GM21737 (cell line): ENCODE measurements around the gene RAD54L.

Source experiments
- ATAC-seq: cut with Tn5 transposase; IDR thresholded peaks from one replicate; pipeline ENCODE4 v1.9.1; 2021; ENCODE audit warnings: mild to moderate bottlenecking, moderate library complexity; ENCODE audit not compliant: unreplicated experiment

RAD54L gene

DNA sequence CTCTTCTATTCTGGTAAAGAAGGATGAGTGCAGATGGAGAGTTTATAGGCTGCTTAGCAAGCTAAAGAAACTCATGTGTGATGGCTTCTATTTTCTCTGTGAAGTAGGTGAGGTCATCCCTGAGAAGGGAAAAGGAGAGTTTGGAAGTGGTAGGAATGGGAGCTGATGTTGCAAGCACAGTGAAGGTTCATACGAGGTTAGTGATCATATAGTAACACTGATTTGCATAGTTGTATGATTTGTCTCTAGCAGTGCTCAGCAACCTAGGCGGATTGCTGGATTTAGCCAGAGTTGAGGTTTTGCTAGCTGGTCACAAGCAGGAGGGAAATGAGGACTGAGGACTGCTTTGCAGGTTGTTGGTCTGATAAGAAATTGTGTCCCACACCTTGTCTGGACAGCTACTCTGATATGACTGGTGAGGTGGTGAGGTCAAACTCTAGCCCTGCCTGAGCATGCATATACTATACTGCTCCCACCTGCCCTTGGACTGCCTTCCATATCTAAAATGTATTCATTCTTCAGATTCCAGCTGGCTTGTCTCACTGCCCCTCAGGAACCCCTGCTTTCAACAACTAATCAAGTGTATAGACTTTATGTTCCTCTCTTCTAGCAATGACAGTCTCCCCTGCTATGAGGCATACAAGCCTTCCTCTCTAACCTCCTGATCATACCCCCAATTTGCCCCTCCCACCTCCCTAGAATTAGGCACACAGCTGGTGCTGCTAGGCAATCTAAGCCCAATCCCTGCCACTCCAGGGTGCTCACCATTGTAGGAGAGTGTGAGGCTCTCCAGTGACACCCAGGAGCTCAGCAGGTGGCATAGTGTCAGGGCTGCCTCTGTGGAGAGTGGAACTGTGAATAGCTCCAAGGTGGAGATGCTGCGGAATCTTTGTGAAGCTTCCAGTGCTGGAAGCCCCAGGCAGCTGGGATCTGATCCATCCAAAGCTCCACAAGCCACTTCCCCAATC lies 37.3 kb downstream of the RAD54L start:
- no peak for ATAC-seq

DNA sequence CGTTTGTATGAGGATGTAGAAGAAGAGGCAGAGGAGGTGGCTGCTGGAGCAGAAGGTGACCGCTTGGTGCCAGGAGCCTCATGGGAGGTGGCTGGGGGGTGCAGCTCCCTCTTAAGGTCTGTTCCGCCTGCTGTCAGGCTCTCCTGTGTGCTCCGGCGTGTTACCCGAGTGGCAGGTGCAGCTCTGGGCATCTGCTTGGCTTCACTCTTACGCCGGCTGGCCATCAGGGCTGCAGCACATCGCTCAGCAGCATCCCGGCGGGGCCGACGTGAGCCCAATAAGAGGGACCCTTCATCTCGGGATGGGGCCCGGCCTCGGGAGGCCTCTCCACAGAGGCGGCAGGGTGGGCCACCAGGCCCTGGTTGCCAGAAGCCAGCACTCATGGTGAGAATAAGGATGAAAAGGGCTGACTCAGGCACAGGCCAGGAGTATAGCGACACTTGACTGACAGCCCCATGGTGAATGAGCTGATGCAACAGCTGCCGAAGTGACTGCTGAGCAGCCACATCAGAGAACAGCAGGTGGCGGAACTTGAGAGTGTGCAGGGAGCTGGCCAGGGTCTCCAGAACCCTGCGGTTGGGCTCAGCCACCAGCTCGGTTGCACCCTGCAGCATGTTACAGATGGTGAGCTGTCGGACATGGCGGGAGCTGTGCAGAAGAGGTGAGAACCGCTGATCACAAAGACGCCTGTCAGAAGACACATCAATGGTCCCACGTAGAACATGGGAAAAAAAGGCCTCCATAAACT lies 38.3 kb downstream of the RAD54L start:
- no peak for ATAC-seq

DNA sequence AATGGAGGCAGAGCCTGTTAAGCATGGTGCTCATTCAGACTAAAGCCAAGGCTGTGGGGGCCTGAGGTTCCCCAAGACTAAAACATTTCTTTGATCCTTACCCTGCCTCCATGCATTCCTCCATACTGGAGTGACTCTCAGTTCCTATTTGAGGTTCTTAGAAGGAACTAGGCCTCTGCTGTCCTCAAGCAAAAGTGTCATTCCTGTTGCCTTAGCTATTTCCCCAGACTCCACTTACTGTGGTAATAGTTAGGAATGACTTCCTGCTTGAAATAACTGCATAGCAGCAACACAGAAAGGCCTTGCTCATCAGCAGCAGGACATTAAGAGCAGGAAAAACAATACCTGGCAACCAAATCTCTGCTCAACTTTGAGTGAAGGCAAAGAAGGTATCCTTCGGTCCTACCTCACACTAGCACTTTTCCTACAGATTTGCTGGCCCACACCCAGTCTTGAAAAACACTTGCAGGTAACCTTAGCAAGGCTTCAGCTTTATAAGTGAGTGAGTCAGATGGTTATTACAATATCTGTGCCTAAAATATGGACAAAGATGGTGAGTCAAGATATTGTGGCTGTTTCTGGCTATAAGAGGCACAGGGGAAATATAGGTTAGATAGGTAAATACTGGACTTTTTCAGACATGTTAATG lies 41.0 kb downstream of the RAD54L start:
- no peak for ATAC-seq

DNA sequence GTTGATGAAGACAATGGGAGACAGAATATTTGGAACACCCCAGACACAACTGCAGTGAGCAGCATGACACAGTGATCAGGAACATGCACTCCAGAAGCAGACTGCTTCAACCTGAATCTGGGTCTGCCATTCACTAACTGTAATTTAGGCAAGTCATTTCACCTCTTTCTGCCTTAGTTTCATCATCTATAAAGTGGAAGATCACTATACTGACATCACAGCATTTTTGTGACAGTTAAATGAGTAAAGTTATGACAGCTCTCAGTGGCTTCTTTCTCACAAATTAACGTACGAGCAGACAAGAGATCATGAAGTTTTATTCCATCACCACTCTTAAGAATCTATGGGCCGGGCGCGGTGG lies 41.6 kb downstream of the RAD54L start:
- no peak for ATAC-seq

DNA sequence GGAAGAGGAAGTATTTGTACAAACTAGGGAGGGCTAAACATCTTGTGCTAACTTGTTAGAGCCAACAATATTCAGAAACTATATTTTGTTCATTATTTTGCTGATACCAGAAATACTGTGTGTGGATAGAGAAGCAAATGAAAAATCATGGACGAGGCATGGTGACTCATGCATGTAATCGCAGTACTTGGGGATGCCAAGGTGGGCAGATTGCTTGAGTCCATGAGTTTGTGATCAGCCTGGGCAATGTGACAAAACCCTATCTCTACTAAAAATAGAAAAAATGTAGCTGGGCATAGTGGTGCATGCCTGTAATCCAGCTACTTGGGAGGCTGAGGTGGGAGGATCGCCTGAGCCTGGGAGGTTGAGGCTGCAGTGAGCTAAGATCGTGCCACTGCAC lies 42.4 kb downstream of the RAD54L start:
- no peak for ATAC-seq

DNA sequence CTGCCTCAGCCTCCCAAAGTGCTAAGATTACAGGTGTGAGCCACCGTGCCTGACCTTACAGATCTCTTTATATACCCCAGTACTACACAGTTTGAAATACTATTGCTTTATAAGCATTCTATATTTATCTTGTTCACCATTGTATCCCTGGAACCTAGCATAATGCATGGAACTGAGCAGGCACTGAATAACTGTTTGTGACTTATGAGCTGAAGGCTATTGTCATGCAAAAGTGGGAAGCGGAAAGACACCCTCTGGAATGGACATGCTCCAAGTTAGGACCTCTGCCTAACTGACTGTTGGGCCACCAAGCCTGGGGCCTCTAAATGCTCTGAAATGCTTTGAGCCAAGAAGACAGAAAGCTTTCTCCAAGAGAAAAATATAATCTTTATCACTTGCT lies 47.7 kb downstream of the RAD54L start:
- no peak for ATAC-seq

DNA sequence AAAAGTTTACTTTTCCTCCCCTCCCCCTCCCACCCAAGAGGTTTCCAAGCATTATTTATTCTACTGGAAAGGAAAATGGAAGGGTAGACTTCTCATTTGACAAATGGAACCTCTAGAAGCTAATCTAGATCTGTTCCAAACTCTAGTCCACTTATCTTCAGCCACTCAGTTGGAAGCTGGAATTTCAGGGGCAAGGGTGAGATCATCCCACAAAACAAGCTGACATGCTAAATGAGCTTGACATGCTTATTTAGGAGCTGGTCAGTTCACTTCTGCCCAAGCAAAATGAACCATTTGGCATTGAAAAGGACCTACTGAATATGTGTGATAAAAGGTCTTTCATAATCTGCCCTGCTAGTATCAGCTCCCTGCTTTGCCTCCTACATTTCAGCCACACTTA lies 50.8 kb downstream of the RAD54L start:
- no peak for ATAC-seq

DNA sequence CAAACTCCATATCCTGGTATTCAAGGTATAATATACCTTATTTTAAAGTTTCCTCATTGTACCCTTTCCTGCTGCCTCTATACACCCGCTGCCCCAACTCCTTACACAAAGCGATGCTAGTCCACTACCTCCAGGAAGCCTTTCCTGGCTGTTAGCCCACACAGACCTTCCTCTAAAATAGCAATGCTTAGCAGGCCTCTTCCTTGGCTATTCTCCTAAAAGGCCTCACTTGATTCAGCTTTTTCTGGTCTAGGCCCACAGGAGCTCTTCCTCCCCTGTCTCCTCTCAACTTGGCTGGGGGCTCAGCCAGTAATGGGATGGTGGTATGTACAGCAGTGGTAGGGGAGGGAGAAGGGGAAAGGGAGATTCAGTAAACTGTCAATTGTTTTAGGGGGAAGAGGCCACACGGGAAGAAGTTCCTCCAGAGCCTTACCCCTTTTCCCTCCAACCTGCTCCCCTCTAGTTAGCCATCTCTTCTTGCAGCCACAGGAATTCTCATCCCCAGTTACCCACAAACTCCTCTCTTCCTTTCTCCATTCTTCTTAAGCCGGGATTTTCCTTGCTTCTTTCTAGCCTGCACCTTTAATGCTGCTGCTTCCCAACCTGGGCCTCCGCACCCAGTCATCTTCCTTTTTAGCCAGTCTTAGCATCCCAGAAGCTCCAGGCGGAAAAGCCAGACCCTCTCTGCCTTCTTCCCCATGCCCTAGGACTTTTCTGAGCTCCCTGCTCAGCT lies 53.3 kb downstream of the RAD54L start:
- ATAC-seq, result no peak

DNA sequence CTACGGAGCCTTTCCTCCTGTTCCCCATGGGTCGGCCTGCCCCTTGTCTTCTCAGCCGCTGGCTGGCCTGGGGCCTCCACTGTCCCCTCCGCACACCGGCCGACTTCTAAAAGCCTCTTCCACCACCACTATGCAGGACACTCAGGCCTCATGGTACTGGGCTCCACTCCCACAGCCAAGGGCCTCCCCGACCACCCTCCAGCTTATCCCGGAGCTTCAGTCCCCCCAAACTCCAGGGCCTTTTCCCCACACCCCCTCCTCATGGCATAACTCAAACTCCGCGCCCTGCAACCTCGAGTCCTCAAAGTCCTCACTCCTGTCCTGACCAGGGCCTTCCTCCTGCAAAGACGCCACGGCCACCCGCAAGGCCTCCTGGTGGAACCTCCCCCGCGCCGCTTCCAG lies 53.8 kb downstream of the RAD54L start:
- no peak for ATAC-seq

DNA sequence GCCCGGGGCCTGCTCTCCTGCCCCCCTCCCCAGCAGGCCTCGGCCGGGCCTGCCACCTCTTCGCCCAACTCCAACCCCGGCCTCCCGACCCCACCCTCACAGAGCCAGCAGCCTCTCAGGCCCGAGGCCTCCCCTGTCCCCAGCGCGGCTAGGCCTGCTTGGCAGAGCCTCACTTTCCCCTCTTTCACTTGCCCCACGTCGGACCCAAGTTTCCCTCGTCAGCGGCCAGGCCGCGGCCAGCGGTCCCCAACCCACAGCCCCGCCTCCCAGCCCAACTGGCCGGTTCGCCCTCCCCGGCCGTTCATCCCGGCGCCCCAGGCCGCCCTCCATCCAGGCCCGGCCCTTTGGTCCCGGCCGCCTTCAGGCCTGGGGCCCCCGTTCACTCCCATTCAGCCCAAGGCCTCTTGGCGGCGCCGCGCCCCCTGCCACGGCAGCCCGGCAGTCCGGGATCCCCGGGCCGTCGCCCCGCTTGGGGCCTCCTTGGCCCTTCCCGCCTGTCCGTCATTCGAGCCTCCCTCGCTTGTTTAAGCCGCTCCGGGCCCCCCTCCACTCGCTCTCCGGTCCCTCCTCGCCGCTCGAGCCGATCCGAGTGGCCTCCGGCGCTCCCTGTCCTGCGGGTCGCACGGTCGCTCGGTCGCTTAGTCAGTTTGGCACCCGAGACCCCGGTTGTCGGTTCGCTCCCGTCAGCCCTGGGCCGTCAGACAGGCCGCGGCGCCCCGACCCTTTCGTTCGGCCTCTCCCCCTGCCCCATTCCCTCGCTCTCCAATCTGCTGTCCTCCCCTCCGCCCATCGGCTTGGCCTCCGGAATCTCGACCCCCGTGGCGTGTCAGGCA lies 54.5 kb downstream of the RAD54L start:
- ATAC-seq, result peak; percentile 37

DNA sequence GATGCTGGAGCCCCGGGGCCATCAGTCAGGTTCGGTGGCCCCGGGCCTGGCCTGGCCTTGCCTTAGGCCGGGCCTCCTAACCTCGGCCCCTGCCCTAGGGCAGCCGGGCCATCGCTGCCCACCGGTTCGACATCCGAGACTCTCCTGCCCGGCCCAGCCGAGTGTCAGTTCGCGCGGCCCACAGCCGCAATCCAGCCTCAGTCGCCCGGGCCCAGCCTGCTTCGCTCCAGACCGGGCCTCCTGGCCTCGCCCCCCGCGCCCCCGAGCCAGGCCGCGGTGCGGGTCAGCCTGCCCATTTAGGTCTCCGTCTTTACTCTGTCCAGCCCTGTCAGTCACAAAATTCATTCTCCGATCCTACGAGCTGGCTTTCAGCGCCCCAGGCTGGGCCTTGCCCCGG lies 55.1 kb downstream of the RAD54L start:
- peak; percentile 11 for ATAC-seq

DNA sequence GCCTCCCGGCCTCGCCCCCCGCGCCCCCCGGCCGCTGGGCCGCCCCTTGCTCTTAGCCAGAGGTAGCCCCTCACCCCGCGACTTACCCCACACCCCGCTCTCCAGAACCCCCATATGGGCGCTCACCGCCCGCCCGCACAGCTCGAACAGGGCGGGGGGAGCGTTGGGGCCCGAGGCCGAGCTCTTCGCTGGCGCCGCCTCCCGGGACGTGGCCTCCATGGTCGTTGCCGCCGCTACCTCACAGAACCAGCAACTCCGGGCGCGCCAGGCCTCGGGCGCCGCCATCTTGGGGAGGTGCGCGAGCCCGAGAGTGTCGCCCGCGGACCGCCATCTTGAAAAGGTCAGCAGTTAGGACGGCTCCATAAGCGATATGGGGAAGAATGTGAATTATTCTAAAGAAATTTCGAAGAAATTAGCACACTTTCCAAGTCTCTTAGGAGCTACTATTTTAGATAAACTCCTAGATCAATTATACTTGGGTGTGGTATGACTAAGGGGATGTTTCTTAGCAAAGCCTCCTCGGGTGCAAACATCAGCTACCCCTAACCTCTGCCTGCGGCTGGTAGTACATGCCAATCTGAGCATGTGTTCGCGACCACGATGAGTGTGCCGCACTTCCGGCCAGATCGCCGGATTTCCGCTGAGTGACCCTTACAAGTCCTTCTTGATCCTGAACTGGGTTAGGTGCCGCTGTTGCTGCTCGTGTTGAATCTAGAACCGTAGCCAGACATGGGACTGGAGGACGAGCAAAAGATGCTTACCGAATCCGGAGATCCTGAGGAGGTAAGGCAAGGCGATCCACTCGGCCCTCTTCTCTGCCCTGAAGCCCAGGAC lies 55.7 kb downstream of the RAD54L start, which contains the start of the genes LRRC41 and UQCRH:
Gene LRRC41, minus strand, starts transcription at position 579 of the 834 bp plus-strand sequence. Its CDS starts 294 bp downstream, at position 285.
Gene UQCRH, plus strand, starts transcription at position 661 of the 834 bp plus-strand sequence. Its CDS starts 69 bp downstream, at position 730.
- ATAC-seq, result peak; percentile 72

DNA sequence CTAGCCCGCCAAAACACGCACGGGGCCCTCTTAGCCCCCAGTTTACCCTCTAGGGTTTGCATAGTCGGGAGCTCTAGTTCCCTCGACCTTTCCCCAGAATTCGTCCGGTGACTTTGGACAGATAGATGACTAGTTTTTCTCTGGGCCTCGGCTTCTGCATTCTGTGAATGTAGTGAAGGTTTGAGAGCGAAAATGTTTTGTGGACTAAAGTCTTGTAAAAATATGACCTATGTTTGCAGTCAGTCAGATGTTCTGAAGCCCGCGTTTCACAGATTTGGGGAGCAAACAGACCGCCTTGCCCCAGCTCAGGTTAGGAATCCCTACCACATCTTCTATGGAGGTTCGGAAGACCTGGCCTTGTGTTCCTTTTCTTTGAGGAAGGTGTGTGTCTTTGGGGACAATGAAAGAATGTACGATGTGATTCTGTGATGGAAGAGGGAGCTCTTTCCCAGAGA lies 56.3 kb downstream of the RAD54L start:
- no peak for ATAC-seq

DNA sequence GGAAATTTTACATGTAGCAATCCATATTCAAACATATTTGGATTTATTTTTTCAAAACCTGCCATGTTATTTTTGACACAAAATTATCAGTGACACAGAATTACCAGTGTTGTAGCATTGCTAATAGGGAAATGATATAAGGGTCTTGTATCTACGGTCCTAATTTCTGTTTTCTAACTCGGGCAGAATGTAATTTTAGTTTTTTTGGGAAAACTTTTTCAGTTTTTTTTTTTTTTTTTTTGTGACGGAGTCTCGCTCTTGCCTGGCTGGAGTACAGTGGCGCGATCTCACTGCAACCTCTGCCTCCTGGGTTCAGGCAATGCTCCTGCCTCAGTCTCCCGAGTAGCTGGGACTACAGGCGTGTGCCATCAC lies 58.6 kb downstream of the RAD54L start:
- ATAC-seq, result no peak

DNA sequence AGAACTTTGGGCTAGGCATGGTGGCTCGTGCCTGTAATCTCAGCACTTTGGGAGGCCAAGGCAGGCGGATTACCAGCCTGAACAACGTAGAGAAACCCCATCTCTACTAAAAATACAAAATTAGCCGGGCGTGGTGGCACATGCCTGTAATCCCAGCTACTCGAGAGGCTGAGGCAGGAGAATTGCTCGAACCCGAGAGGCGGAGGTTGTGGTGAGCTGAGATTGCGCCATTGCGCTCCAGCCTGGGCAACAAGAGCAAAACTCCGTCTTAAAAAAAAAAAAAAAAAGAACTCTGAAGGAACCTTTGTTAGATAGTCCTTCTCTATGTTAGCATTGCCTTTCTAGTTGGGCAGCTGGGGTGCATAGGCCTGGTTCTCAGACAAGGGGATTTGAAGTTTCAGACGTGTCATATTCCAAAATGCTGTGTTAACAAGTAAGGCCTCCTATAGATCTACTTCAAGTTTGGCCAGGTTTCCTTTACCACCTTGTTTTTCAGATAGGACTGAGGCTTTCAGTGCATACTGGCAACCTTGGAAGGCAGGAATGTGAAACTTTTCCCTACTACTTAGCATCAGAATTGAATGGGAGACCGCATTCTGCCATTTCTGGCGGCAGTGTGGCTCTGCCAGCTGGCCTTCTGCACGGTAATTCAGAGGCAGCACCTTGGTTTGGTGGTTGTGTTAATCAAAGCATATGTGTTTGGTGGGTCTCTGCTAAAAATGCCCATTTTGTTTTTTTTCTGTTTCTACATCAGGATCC lies 62.0 kb downstream of the RAD54L start:
- no peak for ATAC-seq

DNA sequence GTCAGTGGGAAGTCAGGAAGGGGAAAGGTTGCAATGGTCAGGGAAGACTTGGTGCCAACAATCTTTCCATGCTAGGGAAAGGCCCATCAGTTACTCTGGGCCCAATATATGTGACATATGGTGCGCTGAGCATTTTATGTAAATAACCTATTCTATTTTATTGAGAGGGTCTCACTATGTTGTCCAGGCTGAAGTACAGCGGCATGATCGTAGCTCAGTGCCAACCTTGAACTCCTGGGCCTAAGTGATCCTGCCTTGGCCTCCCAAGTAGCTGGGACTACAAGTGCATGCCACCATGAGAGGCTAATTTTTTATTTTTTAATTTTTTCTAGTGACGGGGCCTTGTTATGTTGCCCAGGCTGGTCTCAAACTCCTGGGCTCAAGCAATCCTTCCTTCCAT lies 62.8 kb downstream of the RAD54L start:
- ATAC-seq, result no peak

DNA sequence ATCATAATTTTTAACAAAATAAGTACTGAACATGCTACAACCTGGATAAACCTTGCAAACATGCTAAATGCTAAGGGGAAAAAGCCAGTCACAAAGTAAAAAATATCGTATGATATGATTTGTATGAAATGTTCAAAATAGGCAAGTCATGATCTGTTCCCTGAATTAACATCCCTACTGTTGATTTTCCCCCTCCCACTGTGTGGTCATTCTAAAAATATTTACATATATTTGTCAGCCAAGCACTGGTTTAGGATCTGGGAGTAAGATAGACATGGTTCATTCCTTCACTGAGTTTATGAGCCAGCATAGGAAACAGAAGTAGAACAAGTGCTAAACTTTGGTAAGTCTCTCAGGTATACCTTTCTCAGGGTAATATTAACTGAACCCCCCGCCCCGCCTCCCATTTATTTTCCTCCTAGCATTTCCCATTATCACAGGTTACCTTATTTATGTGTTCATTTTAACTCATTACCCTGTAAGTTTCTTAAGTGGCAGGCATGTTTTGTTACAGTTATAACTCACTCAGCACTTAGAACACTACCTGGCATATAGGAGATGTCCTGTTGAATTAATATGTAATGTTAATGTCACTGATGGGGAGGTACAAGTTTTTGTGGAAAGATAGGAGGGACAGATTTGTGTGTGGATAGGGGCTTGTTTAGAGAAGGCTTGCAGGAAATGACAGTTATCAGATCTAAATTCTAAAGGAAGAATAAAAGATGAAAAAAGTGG lies 68.3 kb downstream of the RAD54L start:
- no peak for ATAC-seq
